GM10266 (cell line): ENCODE measurements around the gene NXT2.

Experiments
- DNase-seq: peaks from one replicate; pipeline ENCODE4 v3.0.0; 2012; ENCODE audit errors: extremely low spot score
- CTCF ChIP-seq: IDR thresholded peaks from 2 replicates; pipeline ENCODE4 v1.5.1; 2012; ENCODE audit warnings: mild to moderate bottlenecking, low read depth; ENCODE audit not compliant: control insufficient read depth, insufficient read depth; ENCODE audit errors: missing control alignments

Gene NXT2

GRCh38 chrX:109577055-109577454 lies 40.4 kb downstream of the NXT2 start:
- DNase-seq, result no peak
- TF ChIP-seq CTCF, result no peak

GRCh38 chrX:109578916-109579315 lies 42.3 kb downstream of the NXT2 start:
- TF ChIP-seq CTCF, result no peak
- no peak for DNase-seq

- no peak for DNase-seq
- TF ChIP-seq CTCF, result no peak
Observed at GRCh38 chrX:109585488-109585887, 48.8 kb downstream of the NXT2 start.

GRCh38 chrX:109590176-109590575 lies 53.5 kb downstream of the NXT2 start:
- no peak for TF ChIP-seq CTCF
- no peak for DNase-seq
